Measurements from ENCODE around the gene MACROD2.
"Not testable (repeated sequence)": the region's sequence is repeated elsewhere in the genome, so short reads cannot be mapped to it uniquely, and the experiment has no call there.

The MACROD2 gene

DNA sequence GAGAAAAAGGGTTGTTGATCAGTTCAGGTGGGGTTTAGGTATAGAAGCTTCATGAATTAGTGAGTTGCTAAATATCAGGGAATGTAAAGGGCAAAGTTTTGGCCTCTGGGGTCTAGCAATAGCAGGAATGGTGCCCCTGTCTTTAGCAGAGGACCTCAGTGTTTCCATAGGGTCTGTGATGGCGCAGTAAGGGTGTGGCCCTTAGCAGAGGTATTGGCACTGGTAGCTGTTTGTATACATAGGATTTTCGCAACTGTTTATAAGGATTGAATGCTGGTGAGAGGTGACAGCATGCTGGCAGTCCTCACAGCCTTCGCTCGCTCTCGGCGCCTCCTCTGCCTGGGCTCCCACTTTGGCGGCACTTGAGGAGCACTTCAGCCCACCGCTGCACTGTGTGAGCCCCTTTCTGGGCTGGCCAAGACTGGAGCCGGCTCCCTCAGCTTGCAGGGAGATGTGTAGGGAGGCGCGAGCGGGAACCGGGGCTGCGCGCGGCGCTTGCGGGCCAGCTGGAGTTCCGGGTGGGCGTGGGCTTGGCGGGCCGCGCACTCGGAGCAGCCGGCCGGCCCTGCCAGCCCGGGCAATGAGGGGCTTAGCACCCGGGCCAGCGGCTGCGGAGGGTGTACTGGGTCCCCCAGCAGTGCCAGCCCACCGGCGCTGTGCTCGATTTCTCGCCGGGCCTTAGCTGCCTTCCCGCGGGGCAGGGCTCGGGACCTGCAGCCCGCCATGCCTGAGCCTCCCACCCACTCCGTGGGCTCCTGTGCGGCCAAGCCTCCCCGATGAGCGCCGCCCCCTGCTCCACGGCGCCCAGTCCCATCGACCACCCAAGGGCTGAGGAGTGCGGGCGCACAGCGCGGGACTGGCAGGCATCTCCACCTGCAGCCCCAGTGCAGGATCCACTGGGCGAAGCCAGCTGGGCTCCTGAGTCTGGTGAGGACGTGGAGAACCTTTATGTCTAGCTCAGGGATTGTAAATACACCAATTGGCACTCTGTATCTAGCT lies 231.0 kb downstream of the MACROD2 start:
- CTCF ChIA-PET: interaction anchor here (0.5 to 1.1 kb wide), 2 partner anchors 26 to 858 kb away, joined by 4 read pairs; no protein-coding TSS in a partner anchor
- H3K27ac ChIP-seq (ENCODE audit: extremely low read depth, low read depth, low read length); H3K9me3 ChIP-seq (ENCODE audit: control insufficient read depth, insufficient read depth, low read depth, low read length); POLR2A ChIA-PET; H3K4me1 ChIP-seq (ENCODE audit: control insufficient read depth, insufficient read depth, low read length); H3K36me3 ChIP-seq (ENCODE audit: control insufficient read depth in 2 of 2, insufficient read depth in 1 of 2, low read length in 2 of 2); H3K4me3 ChIP-seq (ENCODE audit: low read depth, low read length): not testable (repeated sequence)
- peak; percentile 28 for TF ChIP-seq ZBTB26 (tag by site-specific recombination; optimal IDR thresholded peaks at IDR 0.05)
- 0 out of 2 replicates have a peak, but pooled peaks have one; percentile 35 for TF ChIP-seq ZNF335 (tag by site-specific recombination; conservative IDR thresholded peaks at IDR 0.05)
- TF ChIP-seq ZBTB8A (tag by site-specific recombination; IDR thresholded peaks at IDR 0.05): peak; percentile 55; the same call in 1 of the 2 replicates

DNA sequence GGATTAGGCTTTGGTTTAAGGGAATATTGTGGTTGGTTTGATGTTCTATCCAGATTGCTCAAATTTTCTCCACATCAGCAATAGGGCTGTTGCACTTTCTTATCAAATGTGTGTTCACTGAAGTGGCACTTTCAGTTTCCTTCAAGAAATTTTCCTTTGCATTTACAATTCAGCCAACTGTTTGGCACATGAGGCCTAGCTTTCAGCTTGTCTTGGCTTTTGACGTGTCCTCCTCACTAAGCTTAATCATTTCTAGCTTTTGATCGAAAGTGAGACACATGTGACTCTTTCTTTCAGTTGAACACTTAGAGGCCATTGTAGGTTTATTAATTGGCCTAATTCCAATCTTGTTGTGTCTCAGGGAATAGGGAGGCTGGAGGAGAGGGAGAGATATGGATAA lies 237.3 kb downstream of the MACROD2 start:
- no peak overlapping the region for H3K4me3 ChIP-seq (ENCODE audit: low read depth, low read length)
- no peaks in the 10 kb centered on the region for H3K9me3 ChIP-seq (ENCODE audit: control insufficient read depth, insufficient read depth, low read depth, low read length)
- no peak overlapping the region for H3K27ac ChIP-seq (ENCODE audit: extremely low read depth, low read depth, low read length)
- H3K36me3 ChIP-seq (ENCODE audit: control insufficient read depth in 2 of 2, insufficient read depth in 1 of 2, low read length in 2 of 2): no peaks in the 10 kb centered on the region
- CTCF ChIA-PET: no interaction called here
- TF ChIP-seq GLI4 (tag by site-specific recombination; IDR thresholded peaks at IDR 0.05) (no peak), ZNF202 (tag by site-specific recombination; IDR thresholded peaks at IDR 0.05; ENCODE audit: borderline replicate concordance) (no peak), ZNF677 (tag by site-specific recombination; IDR thresholded peaks at IDR 0.05) (no peak), ZNF10 (tag by site-specific recombination; IDR thresholded peaks at IDR 0.05) (no peak), ZNF488 (tag by site-specific recombination; IDR thresholded peaks at IDR 0.05) (no peak), ZNF518A (tag by site-specific recombination; conservative IDR thresholded peaks at IDR 0.05; ENCODE audit: low read depth) (no peak), SCRT1 (tag by site-specific recombination; IDR thresholded peaks at IDR 0.05; ENCODE audit: borderline replicate concordance) (no peak), PBX3 (CRISPR knock-in tag; IDR thresholded peaks at IDR 0.05) (no peak), ZSCAN18 (tag by site-specific recombination; IDR thresholded peaks at IDR 0.05) (no peak), ZNF266 (tag by site-specific recombination; IDR thresholded peaks at IDR 0.05; ENCODE audit: low read depth) (no peak), ZNF121 (tag by site-specific recombination; IDR thresholded peaks at IDR 0.05) (no peak), ZNF302 (tag by site-specific recombination; IDR thresholded peaks at IDR 0.05; ENCODE audit: low read depth) (no peak), ZFHX2 (tag by site-specific recombination; conservative IDR thresholded peaks at IDR 0.05) (no peak), ZNF398 (tag by site-specific recombination; IDR thresholded peaks at IDR 0.05) (no peak)
- TF ChIP-seq, protein P1, sequence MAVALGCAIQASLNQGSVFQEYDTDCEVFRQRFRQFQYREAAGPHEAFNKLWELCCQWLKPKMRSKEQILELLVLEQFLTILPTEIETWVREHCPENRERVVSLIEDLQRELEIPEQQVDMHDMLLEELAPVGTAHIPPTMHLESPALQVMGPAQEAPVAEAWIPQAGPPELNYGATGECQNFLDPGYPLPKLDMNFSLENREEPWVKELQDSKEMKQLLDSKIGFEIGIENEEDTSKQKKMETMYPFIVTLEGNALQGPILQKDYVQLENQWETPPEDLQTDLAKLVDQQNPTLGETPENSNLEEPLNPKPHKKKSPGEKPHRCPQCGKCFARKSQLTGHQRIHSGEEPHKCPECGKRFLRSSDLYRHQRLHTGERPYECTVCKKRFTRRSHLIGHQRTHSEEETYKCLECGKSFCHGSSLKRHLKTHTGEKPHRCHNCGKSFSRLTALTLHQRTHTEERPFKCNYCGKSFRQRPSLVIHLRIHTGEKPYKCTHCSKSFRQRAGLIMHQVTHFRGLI (tag by site-specific recombination; IDR thresholded peaks at IDR 0.05): no peak
- no peaks in the 10 kb centered on the region for H3K4me1 ChIP-seq (ENCODE audit: control insufficient read depth, insufficient read depth, low read length)
- POLR2A ChIA-PET: no interaction called here
